Loucy (cell line): ENCODE results near the gene PCP4L1.

Experiments
- CTCF ChIP-seq: fragments of 200-600 bp; sonication (generic); conservative IDR thresholded peaks from 2 replicates; pipeline ENCODE4 v1.5.1; 2014; ENCODE audit warnings: mild to moderate bottlenecking, antibody characterized with exemption, low read length
- EZH2phosphoT487 ChIP-seq: fragments of 200-600 bp; IDR thresholded peaks from 2 replicates; pipeline ENCODE4 v1.6.1; 2018; ENCODE audit warnings: antibody characterized with exemption, mild to moderate bottlenecking, moderate library complexity, borderline replicate concordance

GRCh38 chr1:161274874-161275273 is 16.3 kb downstream of the PCP4L1 start:
- TF ChIP-seq CTCF = no peak
- no peak for TF ChIP-seq EZH2phosphoT487
